A673 (cell line): Measurements from ENCODE around the gene TMEM202.

Experiments used
- CTCF ChIP-seq: fragments of 300-800, 200-600 bp; sonication (generic); conservative IDR thresholded peaks from 2 replicates; pipeline ENCODE4 v1.5.1; 2017; ENCODE audit warnings: low read depth, mild to moderate bottlenecking, antibody characterized with exemption, low read length, moderate library complexity, mixed read lengths
- EZH2 ChIP-seq: fragments of 200-600 bp; sonication (generic); IDR thresholded peaks from 2 replicates; pipeline ENCODE4 v1.6.1; 2017; ENCODE audit warnings: borderline replicate concordance, low read depth, mild to moderate bottlenecking, mixed read lengths, antibody characterized with exemption, low read length; ENCODE audit not compliant: poor library complexity, severe bottlenecking

- no peak for TF ChIP-seq CTCF
- no peak for TF ChIP-seq EZH2
Observed at GRCh38 chr15:72375846-72376581, 22.1 kb upstream of the TMEM202 start, which contains the start of gene HEXA.
